ENCODE results near the gene TMEM240.

TMEM240 gene

GRCh38 chr1:1540090-1540817 is at the start of gene TMEM240:
Gene TMEM240, minus strand, starts transcription at chr1:1540624. Its CDS starts 278 bp downstream, at chr1:1540346.
- Histone ChIP-seq H2AFZ (ENCODE audit: low read depth, low read length) (no peak within 1 kb of the TSS), H3K4me3 (ENCODE audit: low read depth in 1 of 2, low read length in 2 of 2) (no peak within 1 kb of the TSS), H4K20me1 (ENCODE audit: insufficient read depth, low read length) (peaks cover 40% of the 10 kb centered on the region), H3K79me2 (ENCODE audit: insufficient read depth, low read length) (no peaks in the 10 kb centered on the region), H3K27ac (ENCODE audit: low read length) (no peak within 1 kb of the TSS), H3K4me1 (ENCODE audit: insufficient read depth, low read length) (no peaks in the 10 kb centered on the region), H3K9me3 (ENCODE audit: insufficient read depth, low read length, severe bottlenecking) (no peaks in the 10 kb centered on the region), H3K4me2 (ENCODE audit: insufficient read depth, low read length) (no peak within 1 kb of the TSS), H3K36me3 (ENCODE audit: insufficient read depth, low read length) (peaks cover 64% of the 10 kb centered on the region), H3K27me3 (ENCODE audit: insufficient read depth, low read length, poor library complexity) (no peaks in the 10 kb centered on the region), H3K9ac (ENCODE audit: low read depth, low read length) (no peak within 1 kb of the TSS)
- no peak for TF ChIP-seq CTCF (IDR thresholded peaks at IDR 0.05; ENCODE audit: borderline replicate concordance, extremely low read depth, low read length, poor library complexity, severe bottlenecking)
- TF ChIP-seq EZH2 (IDR thresholded peaks at IDR 0.05; ENCODE audit: borderline replicate concordance, low read depth, low read length, severe bottlenecking), result no peak
- no peak for ATAC-seq (ENCODE audit: insufficient read depth, low read depth)
- no peak for DNase-seq

GRCh38 chr1:1583347-1584010 is 43.1 kb upstream of the TMEM240 start:
- H3K27ac ChIP-seq (ENCODE audit: low read length), result no peak overlapping the region
- H3K4me3 ChIP-seq (ENCODE audit: low read depth in 1 of 2, low read length in 2 of 2), result no peak overlapping the region
- H4K20me1 ChIP-seq (ENCODE audit: insufficient read depth, low read length), result no peaks in the 10 kb centered on the region
- no peak overlapping the region for H2AFZ ChIP-seq (ENCODE audit: low read depth, low read length)
- no peaks in the 10 kb centered on the region for H3K36me3 ChIP-seq (ENCODE audit: insufficient read depth, low read length)
- TF ChIP-seq EZH2 (IDR thresholded peaks at IDR 0.05; ENCODE audit: borderline replicate concordance, low read depth, low read length, severe bottlenecking) (no peak), CTCF (IDR thresholded peaks at IDR 0.05; ENCODE audit: borderline replicate concordance, extremely low read depth, low read length, poor library complexity, severe bottlenecking) (no peak)
- H3K4me2 ChIP-seq (ENCODE audit: insufficient read depth, low read length), result no peak overlapping the region
- ATAC-seq (ENCODE audit: insufficient read depth, low read depth) (no peak; the same call in 2 of the 3 replicates), DNase-seq (no peak)
- no peaks in the 10 kb centered on the region for H3K9me3 ChIP-seq (ENCODE audit: insufficient read depth, low read length, severe bottlenecking)
- no peaks in the 10 kb centered on the region for H3K4me1 ChIP-seq (ENCODE audit: insufficient read depth, low read length)
- no peaks in the 10 kb centered on the region for H3K79me2 ChIP-seq (ENCODE audit: insufficient read depth, low read length)
- no peaks in the 10 kb centered on the region for H3K27me3 ChIP-seq (ENCODE audit: insufficient read depth, low read length, poor library complexity)
- no peak overlapping the region for H3K9ac ChIP-seq (ENCODE audit: low read depth, low read length)

- no peaks in the 10 kb centered on the region for H3K4me1 ChIP-seq (ENCODE audit: insufficient read depth, low read length)
- no peaks in the 10 kb centered on the region for H4K20me1 ChIP-seq (ENCODE audit: insufficient read depth, low read length)
- H3K79me2 ChIP-seq (ENCODE audit: insufficient read depth, low read length), result no peaks in the 10 kb centered on the region
- no peak overlapping the region for H3K4me2 ChIP-seq (ENCODE audit: insufficient read depth, low read length)
- H2AFZ ChIP-seq (ENCODE audit: low read depth, low read length), result no peak overlapping the region
- DNase-seq, result no peak
- no peaks in the 10 kb centered on the region for H3K27me3 ChIP-seq (ENCODE audit: insufficient read depth, low read length, poor library complexity)
- TF ChIP-seq EZH2 (IDR thresholded peaks at IDR 0.05; ENCODE audit: borderline replicate concordance, low read depth, low read length, severe bottlenecking), result no peak
- TF ChIP-seq CTCF (IDR thresholded peaks at IDR 0.05; ENCODE audit: borderline replicate concordance, extremely low read depth, low read length, poor library complexity, severe bottlenecking), result no peak
- ATAC-seq (ENCODE audit: insufficient read depth, low read depth), result no peak
- H3K27ac ChIP-seq (ENCODE audit: low read length), result no peak overlapping the region
- H3K36me3 ChIP-seq (ENCODE audit: insufficient read depth, low read length), result no peaks in the 10 kb centered on the region
- no peaks in the 10 kb centered on the region for H3K9me3 ChIP-seq (ENCODE audit: insufficient read depth, low read length, severe bottlenecking)
- H3K9ac ChIP-seq (ENCODE audit: low read depth, low read length), result no peak overlapping the region
- no peak overlapping the region for H3K4me3 ChIP-seq (ENCODE audit: low read depth in 1 of 2, low read length in 2 of 2)
These were observed 42.3 kb upstream of the TMEM240 start for GRCh38 chr1:1582585-1583346.

Data from DND-41 (cell line).